LNCAP (cell line): Measurements from ENCODE around the gene PSMB9.

Experiments used
- CTCF ChIP-seq: fragments of 450-650 bp; IDR thresholded peaks from 2 replicates; pipeline ENCODE4 v1.5.1; 2017; ENCODE audit warnings: mild to moderate bottlenecking

Gene PSMB9

GRCh38 chr6:32905078-32905477 is 51.1 kb downstream of the PSMB9 start:
- no peak for TF ChIP-seq CTCF

GRCh38 chr6:32906539-32906938 is 52.5 kb downstream of the PSMB9 start:
- no peak for TF ChIP-seq CTCF

DNA sequence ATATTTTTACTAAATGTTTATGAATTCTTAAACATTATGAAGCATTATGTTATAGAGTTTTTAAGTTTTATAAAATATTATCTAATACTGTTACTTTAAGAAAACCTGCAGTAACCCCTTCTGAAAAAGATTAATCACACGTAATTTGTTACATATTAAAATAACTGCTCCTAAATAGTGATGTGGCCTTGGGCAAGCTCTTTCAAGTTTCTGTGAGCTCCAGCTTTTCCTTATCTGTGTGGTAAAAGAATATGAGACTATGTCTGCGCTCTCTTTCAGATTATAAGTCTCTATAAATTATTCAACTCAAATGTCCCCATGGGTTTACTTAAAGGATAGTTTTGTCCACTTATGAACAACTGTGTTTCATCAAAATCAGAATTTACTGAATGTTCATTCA is 54.9 kb downstream of the PSMB9 start:
- no peak for TF ChIP-seq CTCF
